Colonic mucosa (tissue), 4 donors: ENCODE results near the gene MRPL54. TPM values are rescaled to one million over a fixed set of nuclear protein-coding genes. Genes with fewer than 3 reads are reported as not detected.

Experiments
- DNase-seq: peaks from one replicate; pipeline ENCODE4 v3.0.0-alpha.2; 2020
- H3K27ac ChIP-seq: fragments of 200-600 bp; one replicate; pipeline ENCODE4 v1.8.0; 2021
- H3K27me3 ChIP-seq: fragments of 200-600 bp; one replicate; pipeline ENCODE4 v1.8.0; 2021
- H3K36me3 ChIP-seq: fragments of 200-600 bp; one replicate; pipeline ENCODE4 v1.8.0; 2021
- H3K4me1 ChIP-seq: fragments of 200-600 bp; one replicate; pipeline ENCODE4 v1.8.0; 2021; ENCODE audit warnings: mild to moderate bottlenecking
- H3K4me3 ChIP-seq: fragments of 200-600 bp; one replicate; pipeline ENCODE4 v1.8.0; 2021
- H3K9ac ChIP-seq, 2 donors: one replicate each; pipeline ENCODE4 v1.7.0; 2013; ENCODE audit warnings: control low read depth in 2 of 2, low read depth in 2 of 2, low read length in 2 of 2
- H3K9me3 ChIP-seq: fragments of 200-600 bp; one replicate; pipeline ENCODE4 v1.8.0; 2021
- intact Hi-C: fragments of 100-400 bp; cut with DNase I; formaldehyde crosslinking; loops from one replicate; pipeline ENCODE4 v1.14.1; 2022
- total RNA-seq, 2 donors: library from RNA; stranded (reverse); fragmentation: NEBNext Ultra II Directional in 1 of 2; extraction: Animal tissue kit (Norgen Biotek cat#: 25700) in 1 of 2; gene quantifications; one replicate each; pipeline ENCODE4 v1.2.1, GENCODE V29; 2021
- TF ChIP-seq, protein P1 (sequence below): fragments of 200-600 bp; IDR thresholded peaks from one replicate; pipeline ENCODE4 v1.8.0; 2022; ENCODE audit warnings: antibody characterized with exemption, mild to moderate bottlenecking
- donor health status: healthy.
- donor health status: DM: no; HTN: no; CAD: no.
- donor health status: DM: no; HTN: no; CAD: no.

The MRPL54 gene
- total RNA-seq, 2 donors from 2014 or later: 73.7 to 86.9 TPM

- H3K9me3 ChIP-seq: no peaks in the 10 kb centered on the region
- TF ChIP-seq, protein P1, sequence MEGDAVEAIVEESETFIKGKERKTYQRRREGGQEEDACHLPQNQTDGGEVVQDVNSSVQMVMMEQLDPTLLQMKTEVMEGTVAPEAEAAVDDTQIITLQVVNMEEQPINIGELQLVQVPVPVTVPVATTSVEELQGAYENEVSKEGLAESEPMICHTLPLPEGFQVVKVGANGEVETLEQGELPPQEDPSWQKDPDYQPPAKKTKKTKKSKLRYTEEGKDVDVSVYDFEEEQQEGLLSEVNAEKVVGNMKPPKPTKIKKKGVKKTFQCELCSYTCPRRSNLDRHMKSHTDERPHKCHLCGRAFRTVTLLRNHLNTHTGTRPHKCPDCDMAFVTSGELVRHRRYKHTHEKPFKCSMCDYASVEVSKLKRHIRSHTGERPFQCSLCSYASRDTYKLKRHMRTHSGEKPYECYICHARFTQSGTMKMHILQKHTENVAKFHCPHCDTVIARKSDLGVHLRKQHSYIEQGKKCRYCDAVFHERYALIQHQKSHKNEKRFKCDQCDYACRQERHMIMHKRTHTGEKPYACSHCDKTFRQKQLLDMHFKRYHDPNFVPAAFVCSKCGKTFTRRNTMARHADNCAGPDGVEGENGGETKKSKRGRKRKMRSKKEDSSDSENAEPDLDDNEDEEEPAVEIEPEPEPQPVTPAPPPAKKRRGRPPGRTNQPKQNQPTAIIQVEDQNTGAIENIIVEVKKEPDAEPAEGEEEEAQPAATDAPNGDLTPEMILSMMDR: no peak
- no peak overlapping the region for H3K9ac ChIP-seq
- H3K4me3 ChIP-seq: no peak overlapping the region
- no peaks in the 10 kb centered on the region for H3K27me3 ChIP-seq
- intact Hi-C loops: no loop called here
- H3K27ac ChIP-seq: no peak overlapping the region
- no peak for DNase-seq
- H3K4me1 ChIP-seq: no peaks in the 10 kb centered on the region
- H3K36me3 ChIP-seq: no peaks in the 10 kb centered on the region
Measured at GRCh38 chr19:3807574-3808354, 45.3 kb downstream of the MRPL54 start.

- Histone ChIP-seq H3K4me3 (no peak overlapping the region), H3K27me3 (no peaks in the 10 kb centered on the region), H3K27ac (no peak overlapping the region), H3K9ac (no peak overlapping the region), H3K9me3 (no peaks in the 10 kb centered on the region), H3K36me3 (no peaks in the 10 kb centered on the region), H3K4me1 (no peaks in the 10 kb centered on the region)
- TF ChIP-seq, protein P1: no peak
- intact Hi-C loops: no loop called here
- no peak for DNase-seq
Measured at GRCh38 chr19:3808420-3809143, 46.1 kb downstream of the MRPL54 start.

DNA sequence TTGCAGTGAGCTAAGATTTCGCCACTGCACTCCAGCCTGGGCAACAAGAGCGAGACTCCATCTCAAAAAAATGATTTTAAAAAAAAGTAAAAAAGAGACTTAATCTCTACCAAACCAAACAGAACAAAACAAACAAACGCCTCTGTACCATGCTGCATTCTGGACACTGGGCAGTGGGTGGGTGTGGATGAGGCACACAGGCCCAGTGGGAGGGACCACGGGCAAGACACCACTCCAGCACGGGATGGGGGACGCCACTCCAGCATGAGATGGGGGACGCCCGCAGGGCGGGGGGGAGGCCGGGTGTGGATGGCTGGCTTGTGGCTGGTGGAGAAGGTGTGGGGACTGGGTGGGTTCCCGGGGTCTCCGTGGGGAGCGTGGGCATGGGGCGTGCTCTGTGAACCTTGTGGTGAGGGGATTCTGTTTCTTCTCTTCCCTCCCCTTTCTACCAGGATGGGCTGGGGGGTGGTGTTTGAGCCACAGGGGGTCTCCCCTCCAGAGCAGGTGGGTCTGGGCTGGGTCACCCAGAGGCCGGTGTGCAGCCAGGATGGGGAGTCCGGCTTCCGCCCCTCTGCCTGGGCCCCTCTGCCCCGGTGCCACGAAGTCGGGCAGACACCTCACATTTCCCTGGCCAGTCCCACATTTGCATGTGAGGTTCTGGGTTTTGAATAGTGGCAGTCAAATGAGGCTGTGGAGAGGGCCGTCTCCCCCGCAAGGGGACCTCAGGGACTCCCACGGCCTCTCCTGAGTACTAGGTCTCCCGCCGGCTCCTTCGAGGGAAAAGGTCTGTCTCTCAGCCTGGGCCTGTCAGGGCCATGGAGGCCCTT lies 47.6 kb downstream of the MRPL54 start:
- DNase-seq: no peak
- intact Hi-C loops: loop anchor here (10.0 kb wide), 1 partner anchor 45 kb away; the partner anchor contains the start of genes APBA3 and MRPL54
- H3K27ac ChIP-seq: no peak overlapping the region

DNA sequence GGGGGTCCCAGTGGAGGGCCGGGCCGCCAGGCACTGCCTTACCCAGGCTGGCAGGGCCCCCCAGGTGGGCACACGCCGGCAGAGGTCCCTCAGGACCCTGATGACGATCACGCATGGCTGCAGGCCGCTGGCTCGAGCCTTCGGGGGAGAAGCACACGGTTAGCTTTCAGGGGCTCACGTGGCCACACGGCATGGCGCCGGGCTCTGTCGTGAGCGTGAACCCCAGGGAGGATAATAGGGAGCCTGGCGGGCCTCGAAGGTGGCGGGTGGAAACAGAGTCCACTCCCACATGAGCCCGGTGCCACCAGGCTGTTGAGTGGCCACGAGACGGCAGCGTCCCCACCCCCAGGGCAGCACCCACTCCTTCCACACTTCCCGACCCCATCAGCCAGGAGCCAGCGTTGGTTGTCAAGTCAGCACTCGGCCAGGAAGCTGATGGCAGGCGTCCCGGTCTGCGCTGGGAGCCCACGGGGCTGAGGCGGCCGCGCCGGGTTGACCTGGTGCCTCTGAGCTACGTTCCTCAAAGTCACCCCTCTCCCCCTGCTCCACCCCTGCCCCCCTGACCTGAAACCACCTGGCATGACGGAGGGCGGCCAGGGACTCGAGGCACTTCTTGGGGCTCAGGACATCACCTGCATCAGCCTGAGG lies 48.4 kb downstream of the MRPL54 start:
- H3K9ac ChIP-seq: no peak overlapping the region
- no peaks in the 10 kb centered on the region for H3K4me1 ChIP-seq
- TF ChIP-seq, protein P1: no peak
- H3K9me3 ChIP-seq: no peaks in the 10 kb centered on the region
- no peak overlapping the region for H3K27ac ChIP-seq
- no peak overlapping the region for H3K4me3 ChIP-seq
- intact Hi-C loops: loop anchor here (10.0 kb wide), 1 partner anchor 46 kb away; the partner anchor contains the start of genes APBA3 and MRPL54
- DNase-seq: no peak
- H3K27me3 ChIP-seq: no peaks in the 10 kb centered on the region
- H3K36me3 ChIP-seq: no peaks in the 10 kb centered on the region

More for the DNA sequence above, 47.6 kb downstream of the MRPL54 start:
- TF ChIP-seq, protein P1: no peak
- Histone ChIP-seq H3K4me3 (no peak overlapping the region), H3K36me3 (no peaks in the 10 kb centered on the region), H3K9ac (no peak overlapping the region), H3K27me3 (no peaks in the 10 kb centered on the region), H3K9me3 (no peaks in the 10 kb centered on the region), H3K4me1 (no peaks in the 10 kb centered on the region)
